Stimulated activated CD4-positive, alpha-beta T cell treated with anti-CD3 and anti-CD28 coated beads, Interleukin-4, amount 100 ng/mL, for 1 hour (primary cell): Measurements from ENCODE around the gene NDUFS1.
A peak's percentile ranks its signal among the peaks of the same experiment; 100 is the strongest.
"Not testable (repeated sequence)": the region's sequence is repeated elsewhere in the genome, so short reads cannot be mapped to it uniquely, and the experiment has no call there.

Experiments used
- DNase-seq: peaks from one replicate; pipeline ENCODE4 v3.0.0-alpha.2; 2020

NDUFS1 gene

DNA sequence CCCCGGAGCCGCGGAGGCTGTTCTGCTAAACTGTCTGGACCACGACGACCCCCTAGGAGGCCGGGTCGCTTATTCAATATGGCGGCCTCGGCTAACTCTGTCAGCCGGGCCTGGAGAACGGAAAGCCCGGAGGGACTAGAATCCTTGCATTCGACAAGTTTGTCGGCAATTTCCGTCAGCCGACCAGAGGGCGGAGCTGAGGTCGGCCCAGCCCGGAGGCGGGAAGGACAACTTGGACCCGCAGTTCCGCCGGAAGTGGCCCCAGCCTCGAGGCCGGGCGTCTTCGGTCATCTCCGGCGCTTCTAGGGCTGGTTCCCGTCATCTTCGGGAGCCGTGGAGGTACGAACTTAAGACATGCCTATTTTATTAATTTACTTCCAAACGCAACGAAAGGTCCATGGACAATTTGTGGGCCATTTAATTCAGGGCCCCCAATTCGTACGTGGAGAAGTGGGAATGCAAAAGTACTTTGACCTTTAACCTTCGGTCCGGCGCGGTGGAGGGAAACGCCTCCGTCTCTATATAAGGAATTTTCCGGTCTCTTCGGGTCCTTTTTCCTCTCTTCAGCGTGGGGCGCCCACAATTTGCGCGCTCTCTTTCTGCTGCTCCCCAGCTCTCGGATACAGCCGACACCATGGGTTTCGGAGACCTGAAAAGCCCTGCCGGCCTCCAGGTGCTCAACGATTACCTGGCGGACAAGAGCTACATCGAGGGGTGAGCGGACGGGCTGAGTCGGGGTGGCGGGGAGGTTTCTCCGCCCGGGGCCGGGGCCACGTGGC is at the start of gene NDUFS1, which contains the start of gene EEF1B2:
TSS of gene NDUFS1 (minus strand) at position 99 of the 779 bp plus-strand sequence. CDS start 5,766 bp downstream, outside the sequence.
TSS of gene EEF1B2 (plus strand) at position 550 of the 779 bp plus-strand sequence. CDS start at position 635, 85 bp downstream.
- DNase-seq, result peak; percentile 97

GRCh38 chr2:206208900-206209299 is 49.7 kb upstream of the NDUFS1 start:
- DNase-seq, result no peak

- not testable (repeated sequence) for DNase-seq
Measured at GRCh38 chr2:206207316-206207715, 48.1 kb upstream of the NDUFS1 start.

GRCh38 chr2:206204710-206205109 is 45.5 kb upstream of the NDUFS1 start:
- DNase-seq, result no peak

- DNase-seq, result no peak
Measured at GRCh38 chr2:206203331-206203730, 44.1 kb upstream of the NDUFS1 start.

- no peak for DNase-seq
Measured at GRCh38 chr2:206202446-206202845, 43.2 kb upstream of the NDUFS1 start.

DNA sequence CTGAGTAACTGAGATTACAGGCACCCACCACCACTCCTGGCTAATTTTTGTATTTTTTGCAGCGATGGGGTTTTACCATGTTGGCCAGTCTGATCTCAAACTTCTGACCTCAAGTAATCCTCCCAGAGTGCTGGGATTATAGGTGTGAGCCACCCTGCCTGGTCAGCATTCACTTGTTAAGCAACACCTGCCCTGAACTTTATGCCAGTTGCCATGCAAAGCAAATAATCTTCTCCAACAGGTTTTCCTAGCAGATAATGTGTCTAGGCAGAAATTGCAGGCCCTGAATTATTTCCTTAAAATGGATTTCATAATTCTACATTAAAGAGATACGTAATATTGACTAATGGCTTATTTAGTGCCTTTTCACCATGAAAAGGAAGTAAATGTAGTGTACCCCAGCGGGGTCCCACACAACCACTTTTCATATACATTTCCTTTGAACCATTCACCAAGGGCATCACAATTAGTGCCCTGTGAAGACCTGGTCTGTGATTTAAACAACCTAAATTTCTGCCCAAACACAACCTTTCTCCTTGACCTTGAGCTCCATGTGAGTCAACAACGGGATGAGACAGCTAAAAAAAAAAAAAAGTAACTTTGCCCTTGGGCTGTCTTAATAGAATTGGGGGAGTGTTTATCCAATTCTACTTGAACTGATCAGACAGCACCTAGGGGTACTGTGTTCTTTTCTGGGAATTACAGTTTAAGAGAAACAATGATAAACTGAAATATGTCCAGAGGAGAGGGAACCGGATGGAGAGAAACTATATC is 42.0 kb upstream of the NDUFS1 start:
- DNase-seq, result no peak

DNA sequence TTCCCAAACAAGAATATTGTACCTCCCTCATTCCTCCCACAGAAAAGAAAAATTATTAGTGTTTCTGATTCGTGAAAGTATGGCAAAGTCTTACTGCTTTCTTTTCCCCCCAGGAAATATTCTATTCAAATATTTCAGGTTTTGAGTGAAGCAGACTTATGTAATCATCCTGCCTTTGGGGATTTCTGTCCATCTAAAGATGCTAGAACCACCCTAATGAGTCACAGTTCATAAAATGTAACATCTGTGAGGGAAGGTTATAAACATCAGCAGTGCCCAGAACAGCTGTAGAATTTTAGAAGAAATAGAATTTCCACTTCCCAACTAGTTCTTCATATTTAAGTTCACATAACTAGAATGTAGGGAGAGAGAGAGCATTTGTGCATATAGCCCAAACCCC is 39.4 kb upstream of the NDUFS1 start:
- no peak for DNase-seq

DNA sequence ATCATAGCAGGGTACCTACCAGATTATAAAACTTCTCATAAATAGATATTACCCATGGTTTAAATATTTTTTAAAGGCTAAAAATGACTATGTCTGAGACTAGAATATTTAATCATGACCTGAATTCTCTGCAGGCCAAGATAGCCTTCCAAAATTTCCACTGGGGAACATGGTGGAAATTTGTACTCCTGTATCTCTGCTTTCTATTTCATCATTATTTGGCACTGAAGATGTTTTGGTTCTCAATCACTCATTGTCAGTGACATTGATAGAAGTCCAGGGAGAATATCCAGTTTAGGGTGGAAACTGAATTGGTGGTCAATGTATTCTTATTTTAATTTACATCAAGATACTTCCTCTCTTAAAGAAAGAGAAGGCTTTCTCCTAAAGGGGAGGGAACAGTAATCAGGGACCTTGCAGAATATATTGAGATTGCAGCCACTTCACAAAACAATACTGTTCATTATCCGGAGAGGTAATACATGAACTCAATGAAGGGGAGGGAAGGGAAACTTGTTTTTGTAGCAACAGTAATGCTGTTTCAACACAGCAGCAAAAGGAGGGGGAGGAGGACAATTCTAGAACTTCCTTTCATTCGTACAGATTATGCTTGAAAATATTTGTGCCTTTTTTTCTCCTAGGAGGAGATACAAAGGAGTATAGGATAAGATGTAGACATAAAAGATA is 34.6 kb upstream of the NDUFS1 start:
- DNase-seq, result no peak

GRCh38 chr2:206192157-206192556 is 32.9 kb upstream of the NDUFS1 start:
- no peak for DNase-seq

DNA sequence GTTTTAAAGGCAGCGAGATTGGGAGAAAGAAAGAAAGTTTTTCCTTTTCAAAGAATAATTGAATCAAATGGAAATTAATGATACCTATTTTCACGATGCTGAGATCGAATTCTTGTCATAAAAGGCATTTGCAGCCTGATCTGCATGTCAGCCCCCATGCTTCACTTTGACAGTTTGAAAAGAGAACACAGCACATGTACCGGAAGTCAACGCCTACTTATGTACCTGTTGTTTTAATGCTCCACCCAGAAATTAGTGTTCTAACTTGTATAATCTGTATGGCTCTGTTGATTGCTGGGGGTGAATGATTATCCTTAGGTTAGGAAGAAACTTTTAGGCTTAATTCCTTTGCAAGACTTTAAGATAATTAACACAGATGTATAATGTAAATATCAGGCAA is 31.4 kb upstream of the NDUFS1 start:
- no peak for DNase-seq

DNA sequence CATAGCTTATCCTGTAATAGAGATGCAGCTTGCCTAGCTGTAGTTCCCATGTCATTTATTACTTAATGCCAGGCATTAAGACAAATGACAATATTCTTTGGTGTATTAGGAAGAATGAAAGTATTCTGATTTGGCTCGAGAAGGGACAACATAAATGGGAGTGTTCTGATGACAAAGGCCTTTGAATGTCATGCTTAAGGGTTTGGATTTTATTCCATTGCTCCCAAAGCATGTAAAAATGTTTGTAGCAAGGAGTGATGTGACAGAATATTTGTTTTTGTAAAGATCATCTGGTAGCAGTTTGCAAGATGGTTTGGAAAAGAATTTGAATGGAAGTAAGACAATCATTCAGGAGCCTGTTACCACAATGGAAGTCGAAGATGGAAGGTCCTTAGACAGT is 30.9 kb upstream of the NDUFS1 start:
- no peak for DNase-seq

- DNase-seq, result no peak
Measured at GRCh38 chr2:206189691-206190090, 30.4 kb upstream of the NDUFS1 start.

DNA sequence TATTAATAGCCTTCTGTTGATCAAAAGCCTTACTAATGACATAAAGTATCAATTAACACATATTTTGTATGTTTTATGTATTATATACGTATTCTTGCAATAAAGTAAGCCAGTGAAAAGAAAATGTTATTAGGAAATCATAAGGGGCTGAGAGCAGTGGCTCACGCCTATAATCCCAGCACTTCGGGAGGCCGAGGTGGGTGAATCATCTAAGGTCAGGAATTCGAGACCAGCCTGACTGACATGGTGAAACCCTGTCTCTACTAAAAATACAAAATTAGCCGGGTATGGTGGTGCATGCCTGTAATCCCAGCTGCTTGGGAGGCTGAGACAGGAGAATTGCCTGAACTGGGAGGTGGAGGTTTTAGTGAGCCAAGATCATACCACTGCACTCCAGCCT is 22.3 kb upstream of the NDUFS1 start:
- not testable (repeated sequence) for DNase-seq

DNA sequence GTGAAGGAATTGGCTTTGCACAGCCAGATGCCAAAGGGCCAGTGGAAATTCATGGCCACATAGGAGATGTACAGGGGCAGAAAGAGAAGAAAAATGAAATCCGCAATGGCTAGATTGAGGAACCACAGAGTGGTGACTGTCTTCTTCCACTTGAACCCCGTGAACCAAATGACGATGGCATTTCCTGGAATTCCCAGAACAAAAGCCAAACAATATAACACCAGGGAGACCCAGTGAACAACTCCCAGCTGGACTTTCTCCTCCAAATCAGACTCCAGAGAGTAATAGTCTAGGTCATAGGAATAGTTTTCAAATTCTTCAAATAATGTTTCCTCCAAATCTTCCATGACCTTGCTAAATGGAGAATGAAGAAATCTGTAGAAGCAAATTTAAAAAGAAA is 17.7 kb upstream of the NDUFS1 start:
- no peak for DNase-seq

GRCh38 chr2:206176121-206176520 is 16.9 kb upstream of the NDUFS1 start:
- DNase-seq, result no peak

DNA sequence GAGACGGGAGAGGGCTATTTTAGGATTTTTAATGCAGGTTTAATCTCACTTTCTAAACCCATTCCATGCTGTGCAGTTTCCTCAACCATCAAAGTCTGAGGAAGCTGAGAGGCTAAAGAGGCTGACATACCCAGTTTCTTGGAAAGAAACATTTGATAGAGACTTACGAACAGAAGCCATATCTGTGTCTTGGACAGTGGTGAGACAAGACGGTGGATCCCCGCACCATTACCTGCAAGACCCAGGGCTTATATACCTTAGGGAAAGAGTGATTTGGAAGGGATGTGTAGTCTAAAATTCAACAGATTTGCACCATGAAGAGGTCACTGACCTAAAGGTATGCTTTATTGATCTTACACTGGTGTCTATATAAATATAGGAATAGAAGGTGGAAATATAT is 13.9 kb upstream of the NDUFS1 start:
- no peak for DNase-seq

GRCh38 chr2:206171624-206172397 is 12.6 kb upstream of the NDUFS1 start:
- not testable (repeated sequence) for DNase-seq

DNA sequence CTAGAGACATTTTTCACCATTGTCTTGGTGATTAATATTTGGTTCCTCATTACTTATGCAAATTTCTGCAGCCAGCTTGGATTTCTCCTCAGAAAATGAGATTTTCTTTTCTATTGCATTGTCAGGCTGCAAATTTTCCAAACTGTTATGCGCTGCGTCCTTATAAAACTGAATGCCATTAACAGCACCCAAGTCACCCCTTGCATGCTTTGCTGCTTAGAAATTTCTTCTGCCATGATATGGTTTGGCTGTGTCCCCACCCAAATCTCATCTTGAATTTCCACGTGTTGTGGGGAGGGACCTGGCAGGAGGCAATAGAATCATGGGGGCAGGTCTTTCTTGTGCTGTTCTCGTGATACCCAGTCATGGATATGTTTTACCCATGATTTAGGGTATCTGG is 9.0 kb upstream of the NDUFS1 start:
- not testable (repeated sequence) for DNase-seq

DNA sequence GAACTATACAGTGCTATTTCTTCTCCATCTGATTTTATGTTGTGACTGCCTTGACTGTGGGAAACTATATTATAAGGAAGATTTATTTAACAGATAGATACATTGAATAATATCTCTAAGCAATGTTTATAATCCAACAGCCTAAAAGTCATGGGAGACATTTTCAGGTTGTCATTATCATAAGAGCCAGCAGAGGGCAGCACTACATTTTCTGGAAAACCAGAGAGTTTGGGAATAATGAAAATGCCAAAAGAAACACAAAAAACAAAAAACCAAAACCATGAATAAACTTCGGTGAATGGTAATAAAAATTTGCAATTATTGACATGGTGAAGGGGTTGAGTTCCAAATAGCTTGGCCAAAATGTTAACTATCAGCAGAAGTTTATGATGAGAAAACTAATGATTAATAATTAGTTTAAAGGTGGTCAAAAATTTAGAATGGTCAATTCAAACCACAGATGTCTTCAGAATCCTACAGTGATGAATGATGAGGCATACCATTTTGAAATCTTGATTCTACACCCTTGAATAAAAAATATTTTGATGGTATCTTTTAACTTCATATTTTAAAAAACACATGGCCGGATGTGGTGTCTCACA is 5.1 kb upstream of the NDUFS1 start:
- no peak for DNase-seq

DNA sequence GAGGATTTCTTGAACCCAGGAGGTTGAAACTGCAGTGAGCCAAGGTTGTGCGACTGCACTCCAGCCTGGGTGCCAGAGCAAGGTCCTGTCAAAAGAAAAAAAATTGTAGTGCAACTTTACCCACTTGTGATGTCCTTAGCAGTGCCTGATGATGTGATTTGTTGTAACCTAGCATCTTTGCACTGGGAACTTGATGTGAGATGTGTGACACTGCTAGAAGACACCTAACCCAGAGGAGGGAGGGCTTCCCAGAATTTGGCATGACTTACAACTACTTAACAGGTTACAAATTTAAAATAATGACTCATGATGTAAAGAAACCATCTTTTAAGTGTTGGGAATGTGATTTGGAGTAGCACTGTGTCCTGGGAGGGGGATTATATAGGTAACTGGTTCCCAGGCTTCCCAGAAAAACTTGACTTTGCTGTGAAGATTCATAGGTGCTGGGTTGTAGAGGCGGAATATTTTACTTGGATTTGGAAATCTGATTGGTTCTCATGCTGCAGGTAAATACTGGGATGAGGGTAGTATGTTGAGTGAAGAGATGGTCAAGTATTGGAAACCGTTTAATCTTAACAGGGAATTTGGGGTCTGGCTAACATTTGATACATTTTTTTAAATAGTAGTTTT is 4.1 kb upstream of the NDUFS1 start:
- no peak for DNase-seq

DNA sequence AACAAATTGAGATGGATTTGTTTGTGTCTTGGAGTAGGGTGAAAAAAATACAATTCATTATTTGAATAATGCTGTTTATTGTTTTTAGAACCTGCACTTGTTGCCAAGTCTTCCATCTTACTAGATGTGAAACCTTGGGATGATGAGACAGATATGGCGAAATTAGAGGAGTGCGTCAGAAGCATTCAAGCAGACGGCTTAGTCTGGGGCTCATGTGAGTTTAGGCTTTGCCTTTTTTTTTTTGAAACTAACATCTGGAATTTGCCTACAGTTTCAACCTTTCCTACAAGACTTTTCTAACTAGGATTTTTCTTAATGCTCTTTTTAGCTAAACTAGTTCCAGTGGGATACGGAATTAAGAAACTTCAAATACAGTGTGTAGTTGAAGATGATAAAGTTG is 3.2 kb upstream of the NDUFS1 start:
- DNase-seq, result not testable (repeated sequence)
